ENCODE measurements around the gene VDAC1.

Gene VDAC1

DNA sequence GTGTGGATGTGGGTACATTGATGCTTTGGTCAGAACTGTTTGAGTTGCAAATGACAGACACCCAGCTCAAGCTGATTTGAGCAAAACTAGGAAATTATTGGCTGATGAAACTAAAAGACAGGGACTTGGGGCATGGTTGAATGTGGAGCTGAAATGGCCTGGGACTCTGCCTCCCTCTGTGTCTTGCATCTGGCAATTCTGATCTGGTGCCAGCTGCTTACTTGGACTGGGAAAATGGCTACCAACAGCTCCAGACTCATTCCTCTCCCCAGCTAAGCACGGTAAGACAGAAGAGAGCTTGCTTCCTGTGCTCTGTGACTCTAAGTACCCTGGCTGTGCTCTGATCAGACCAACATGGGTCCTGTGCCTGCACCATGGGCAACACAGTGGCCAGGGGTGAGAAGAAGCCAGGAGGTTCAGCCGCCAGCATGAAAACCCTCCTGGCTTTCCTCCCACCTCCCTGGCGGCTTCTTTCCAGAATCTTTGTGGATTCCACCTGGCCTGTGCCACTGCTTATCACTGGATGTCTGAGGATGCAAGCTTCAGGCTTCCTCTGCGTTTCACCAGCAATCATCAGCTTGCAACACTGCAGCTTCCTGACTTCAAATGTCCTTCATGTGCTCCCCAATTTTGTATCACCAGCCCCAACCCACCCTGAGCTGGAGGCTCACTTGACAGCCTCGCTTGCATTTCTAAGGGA, 80.4 kb downstream of the VDAC1 start:
- DNase-seq = no peak

DNA sequence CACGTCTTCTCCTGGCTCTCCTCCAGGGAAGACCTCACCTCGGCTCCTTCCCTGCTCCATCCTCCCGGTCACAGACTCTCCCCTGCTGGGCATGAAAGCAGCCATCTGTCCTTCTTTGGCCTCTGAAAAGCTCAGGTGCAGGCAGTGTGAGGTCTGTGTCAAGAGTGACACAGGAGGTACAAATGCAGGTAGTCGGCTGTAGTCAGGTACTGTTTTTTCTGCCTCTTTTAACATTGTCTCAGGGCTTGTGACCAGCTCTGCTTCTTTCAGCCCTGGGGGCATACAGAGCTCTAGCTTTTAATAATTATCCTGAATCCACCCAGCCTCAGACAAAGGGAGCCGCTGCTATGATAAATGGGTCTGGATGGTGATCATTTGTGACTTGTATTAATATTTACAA, 82.8 kb downstream of the VDAC1 start:
- no peak for DNase-seq

Measured in CD4-positive, alpha-beta T cell treated with Interleukin-6 for 4 hours (primary cell).